BJ (cell line): Measurements from ENCODE around the gene ATP8B1. TPM values are rescaled to one million over a fixed set of nuclear protein-coding genes. Genes with fewer than 3 reads are reported as not detected.

Experiments used
- CTCF ChIA-PET: fragments of 350-600 bp; formaldehyde crosslinking; extraction: SDS; loops from one replicate; lab custom pipeline; 2021; ENCODE audit warnings: antibody characterized with exemption, inconsistent platforms; lab: Yijun Ruan, JAX
- POLR2A ChIA-PET: fragments of 300-600 bp; sonication (Branson Sonifier 250); formaldehyde crosslinking; extraction: SDS; loops from one replicate; lab custom pipeline; 2021; ENCODE audit warnings: antibody characterized with exemption; lab: Charles Lee
- DNase-seq: peaks from one replicate; pipeline ENCODE4 v3.0.0-alpha.2; 2011; ENCODE audit warnings: low read depth
- H3K27me3 ChIP-seq: 2 replicates; pipeline ENCODE4 v1.6.0; 2011; ENCODE audit warnings: low read length; ENCODE audit not compliant: control insufficient read depth, insufficient read depth
- H3K36me3 ChIP-seq: 2 replicates; pipeline ENCODE4 v1.5.1; 2011; ENCODE audit warnings: low read length; ENCODE audit not compliant: control insufficient read depth, insufficient read depth
- H3K4me3 ChIP-seq: 2 replicates; pipeline ENCODE4 v1.5.1; 2011; ENCODE audit warnings: low read depth, mild to moderate bottlenecking, control low read depth, low read length
- CTCF ChIP-seq: IDR thresholded peaks from 2 replicates; pipeline ENCODE4 v1.5.1; 2011; ENCODE audit warnings: low read depth, mild to moderate bottlenecking, control low read depth, inconsistent platforms, low read length, moderate library complexity; ENCODE audit not compliant: insufficient read depth
- polyA plus RNA-seq: library from polyadenylated mRNA; depleted of rRNA; stranded (reverse); fragments of >200 nt; gene quantifications from 2 replicates; pipeline ENCODE4 v1.2.3, GENCODE V29; 2011

The ATP8B1 gene
- polyA plus RNA-seq, 1 experiment = 53.3 TPM

GRCh38 chr18:57705832-57706595, 97.1 kb downstream of the ATP8B1 start:
- TF ChIP-seq CTCF = no peak
- ChIA-PET CTCF (no interaction called here), POLR2A (no interaction called here)
- peaks cover 6% of the 10 kb centered on the region for H3K36me3 ChIP-seq
- no peak overlapping the region for H3K4me3 ChIP-seq
- DNase-seq = no peak
- no peaks in the 10 kb centered on the region for H3K27me3 ChIP-seq

- DNase-seq = no peak
- peaks cover 5% of the 10 kb centered on the region; the same call in 1 of the 2 replicates for H3K36me3 ChIP-seq
- POLR2A ChIA-PET = no interaction called here
- H3K4me3 ChIP-seq = no peak overlapping the region
- TF ChIP-seq CTCF = no peak
- CTCF ChIA-PET = no interaction called here
- no peaks in the 10 kb centered on the region for H3K27me3 ChIP-seq
Observed at GRCh38 chr18:57705011-57705410, 98.1 kb downstream of the ATP8B1 start.

GRCh38 chr18:57698571-57699276, 104.4 kb downstream of the ATP8B1 start:
- Histone ChIP-seq H3K36me3 (peaks cover 9% of the 10 kb centered on the region), H3K4me3 (no peak overlapping the region), H3K27me3 (no peaks in the 10 kb centered on the region)
- TF ChIP-seq CTCF = no peak
- ChIA-PET CTCF (no interaction called here), POLR2A (no interaction called here)
- DNase-seq = peak; percentile 40

- Histone ChIP-seq H3K36me3 (peaks cover 10% of the 10 kb centered on the region), H3K27me3 (no peaks in the 10 kb centered on the region), H3K4me3 (no peak overlapping the region)
- ChIA-PET CTCF (no interaction called here), POLR2A (no interaction called here)
- no peak for TF ChIP-seq CTCF
- no peak for DNase-seq
Observed at GRCh38 chr18:57697426-57697825, 105.7 kb downstream of the ATP8B1 start.

GRCh38 chr18:57696271-57696670, 106.8 kb downstream of the ATP8B1 start:
- Histone ChIP-seq H3K27me3 (no peaks in the 10 kb centered on the region), H3K4me3 (no peak overlapping the region), H3K36me3 (peaks cover 13% of the 10 kb centered on the region)
- POLR2A ChIA-PET = no interaction called here
- DNase-seq = no peak
- CTCF ChIA-PET = no interaction called here
- TF ChIP-seq CTCF = no peak
